Activated CD4-positive, alpha-beta memory T cell treated with anti-CD3 and anti-CD28 coated beads, Interleukin-2, amount 10 ng/mL, durations not matched to agents 7 days and 5 days (primary cell): Measurements from ENCODE around the gene PLXNC1. TPM values are rescaled to one million over a fixed set of nuclear protein-coding genes. Genes with fewer than 3 reads are reported as not detected.

ENCODE experiments used
- CTCF ChIA-PET: fragments of 350-600 bp; sonication (Branson Sonifier 250); formaldehyde crosslinking; loops from one replicate; lab custom pipeline; 2021; ENCODE audit warnings: antibody characterized with exemption, inconsistent platforms; lab: Charles Lee
- POLR2A ChIA-PET: fragments of 350-600 bp; sonication (Branson Sonifier 250); formaldehyde crosslinking; loops from one replicate; lab custom pipeline; 2021; ENCODE audit warnings: antibody characterized with exemption; lab: Charles Lee
- DNase-seq: peaks from one replicate; pipeline ENCODE4 v3.0.0-alpha.2; 2020
- H3K27ac Mint-ChIP-seq: one replicate; pipeline ENCODE4 v1.8.0; 2021; ENCODE audit warnings: mild to moderate bottlenecking, mixed read lengths
- H3K27me3 Mint-ChIP-seq: one replicate; pipeline ENCODE4 v1.8.0; 2021; ENCODE audit warnings: mixed read lengths
- H3K36me3 Mint-ChIP-seq: one replicate; pipeline ENCODE4 v1.8.0; 2021; ENCODE audit warnings: low read depth, mixed read lengths
- H3K4me1 Mint-ChIP-seq: one replicate; pipeline ENCODE4 v1.8.0; 2021; ENCODE audit warnings: mixed read lengths
- H3K4me3 Mint-ChIP-seq: one replicate; pipeline ENCODE4 v1.8.0; 2021; ENCODE audit warnings: mild to moderate bottlenecking, mixed read lengths
- H3K9me3 Mint-ChIP-seq: one replicate; pipeline ENCODE4 v1.8.0; 2021; ENCODE audit warnings: mixed read lengths
- total RNA-seq, 2 experiments: library from RNA; stranded (reverse); gene quantifications; one replicate each; pipeline ENCODE4 v1.2.3, GENCODE V29; 2021

The PLXNC1 gene
- total RNA-seq, 2 experiments from 2014 or later = 27.0 to 27.1 TPM

- Mint-ChIP-seq H3K27ac (no peak overlapping the region), H3K9me3 (no peaks in the 10 kb centered on the region), H3K36me3 (peaks cover 51% of the 10 kb centered on the region), H3K4me3 (peak overlapping the region; percentile 74), H3K4me1 (peaks cover 31% of the 10 kb centered on the region), H3K27me3 (no peaks in the 10 kb centered on the region)
- CTCF ChIA-PET = interaction anchor here (1.0 to 1.9 kb wide), 5 partner anchors 54 to 197 kb away, joined by 3 to 9 read pairs (median 3); no protein-coding TSS in a partner anchor
- no peak for DNase-seq
- POLR2A ChIA-PET = interaction anchor here (1.0 to 2.9 kb wide), 10 partner anchors 8 to 159 kb away, joined by 3 to 22 read pairs (median 4); no protein-coding TSS in a partner anchor
Measured at GRCh38 chr12:94261786-94262185, 113.4 kb downstream of the PLXNC1 start.

GRCh38 chr12:94262228-94263010, 114.0 kb downstream of the PLXNC1 start:
- H3K27me3 Mint-ChIP-seq = no peaks in the 10 kb centered on the region
- POLR2A ChIA-PET = interaction anchor here (0.9 to 2.9 kb wide), 16 partner anchors 8 to 585 kb away, joined by 3 to 22 read pairs (median 4); partner anchors contain the start of genes CEP83 and CRADD

GRCh38 chr12:94263011-94263811, 114.8 kb downstream of the PLXNC1 start:
- Mint-ChIP-seq H3K36me3 (peaks cover 56% of the 10 kb centered on the region), H3K9me3 (no peaks in the 10 kb centered on the region), H3K4me1 (peaks cover 32% of the 10 kb centered on the region), H3K27me3 (no peaks in the 10 kb centered on the region), H3K27ac (peak overlapping the region; percentile 75), H3K4me3 (peak overlapping the region; percentile 74)
- peak; percentile 59 for DNase-seq
- CTCF ChIA-PET = interaction anchor here (0.9 to 1.9 kb wide), 6 partner anchors 17 to 196 kb away, joined by 3 to 9 read pairs (median 3); no protein-coding TSS in a partner anchor
- POLR2A ChIA-PET = interaction anchor here (0.9 to 2.9 kb wide), 13 partner anchors 9 to 586 kb away, joined by 3 to 22 read pairs (median 4); partner anchors contain the start of genes CEP83 and CRADD

More at GRCh38 chr12:94262228-94263010, 114.0 kb downstream of the PLXNC1 start:
- peaks cover 50% of the 10 kb centered on the region for H3K36me3 Mint-ChIP-seq
- CTCF ChIA-PET = interaction anchor here (0.9 to 1.9 kb wide), 8 partner anchors 16 to 197 kb away, joined by 3 to 9 read pairs (median 3); no protein-coding TSS in a partner anchor
- H3K4me1 Mint-ChIP-seq = peaks cover 32% of the 10 kb centered on the region
- peak; percentile 66 for DNase-seq
- H3K27ac Mint-ChIP-seq = peak overlapping the region; percentile 75
- no peaks in the 10 kb centered on the region for H3K9me3 Mint-ChIP-seq
- H3K4me3 Mint-ChIP-seq = peak overlapping the region; percentile 74

- CTCF ChIA-PET = no interaction called here
- POLR2A ChIA-PET = interaction anchor here (2.9 kb wide), 1 partner anchor 56 kb away, joined by 22 read pairs; no protein-coding TSS in a partner anchor
- H3K4me3 Mint-ChIP-seq = no peak overlapping the region
- H3K36me3 Mint-ChIP-seq = peaks cover 58% of the 10 kb centered on the region
- H3K27ac Mint-ChIP-seq = no peak overlapping the region
- no peaks in the 10 kb centered on the region for H3K9me3 Mint-ChIP-seq
- no peak for DNase-seq
- H3K27me3 Mint-ChIP-seq = no peaks in the 10 kb centered on the region
- H3K4me1 Mint-ChIP-seq = peaks cover 34% of the 10 kb centered on the region
Measured at GRCh38 chr12:94263905-94264561, 115.7 kb downstream of the PLXNC1 start.

GRCh38 chr12:94264736-94265485, 116.5 kb downstream of the PLXNC1 start:
- H3K9me3 Mint-ChIP-seq = no peaks in the 10 kb centered on the region
- H3K27me3 Mint-ChIP-seq = no peaks in the 10 kb centered on the region
- ChIA-PET CTCF (no interaction called here), POLR2A (interaction anchor here (0.8 kb wide), 1 partner anchor 16 kb away, joined by 3 read pairs; no protein-coding TSS in a partner anchor)
- no peak overlapping the region for H3K4me3 Mint-ChIP-seq
- no peak for DNase-seq
- peaks cover 40% of the 10 kb centered on the region for H3K4me1 Mint-ChIP-seq
- H3K27ac Mint-ChIP-seq = no peak overlapping the region
- H3K36me3 Mint-ChIP-seq = peaks cover 63% of the 10 kb centered on the region

GRCh38 chr12:94265539-94265938, 117.2 kb downstream of the PLXNC1 start:
- Mint-ChIP-seq H3K4me3 (no peak overlapping the region), H3K27ac (no peak overlapping the region), H3K27me3 (no peaks in the 10 kb centered on the region), H3K9me3 (no peaks in the 10 kb centered on the region), H3K36me3 (peaks cover 59% of the 10 kb centered on the region), H3K4me1 (peaks cover 44% of the 10 kb centered on the region)
- ChIA-PET CTCF (interaction anchor here (0.6 kb wide), 1 partner anchor 142 kb away, joined by 3 read pairs; no protein-coding TSS in a partner anchor), POLR2A (interaction anchor here (0.8 kb wide), 1 partner anchor 15 kb away, joined by 3 read pairs; no protein-coding TSS in a partner anchor)
- DNase-seq = no peak

GRCh38 chr12:94265966-94266745, 117.8 kb downstream of the PLXNC1 start:
- Mint-ChIP-seq H3K36me3 (peaks cover 52% of the 10 kb centered on the region), H3K27ac (no peak overlapping the region), H3K4me3 (no peak overlapping the region), H3K27me3 (no peaks in the 10 kb centered on the region), H3K9me3 (no peaks in the 10 kb centered on the region), H3K4me1 (peaks cover 48% of the 10 kb centered on the region)
- ChIA-PET CTCF (interaction anchor here (0.6 kb wide), 2 partner anchors 60 to 143 kb away, joined by 3 read pairs; no protein-coding TSS in a partner anchor), POLR2A (no interaction called here)
- DNase-seq = no peak

GRCh38 chr12:94266796-94267536, 118.6 kb downstream of the PLXNC1 start:
- Mint-ChIP-seq H3K36me3 (peaks cover 59% of the 10 kb centered on the region), H3K4me1 (peaks cover 49% of the 10 kb centered on the region), H3K4me3 (no peak overlapping the region), H3K27me3 (no peaks in the 10 kb centered on the region), H3K27ac (no peak overlapping the region), H3K9me3 (no peaks in the 10 kb centered on the region)
- DNase-seq = no peak
- ChIA-PET POLR2A (no interaction called here), CTCF (no interaction called here)

- Mint-ChIP-seq H3K4me3 (no peak overlapping the region), H3K9me3 (no peaks in the 10 kb centered on the region), H3K4me1 (peaks cover 48% of the 10 kb centered on the region), H3K27ac (no peak overlapping the region), H3K36me3 (peaks cover 61% of the 10 kb centered on the region), H3K27me3 (no peaks in the 10 kb centered on the region)
- no peak for DNase-seq
- POLR2A ChIA-PET = no interaction called here
- CTCF ChIA-PET = no interaction called here
Measured at GRCh38 chr12:94267537-94267872, 119.1 kb downstream of the PLXNC1 start.

GRCh38 chr12:94267921-94268471, 119.6 kb downstream of the PLXNC1 start:
- no peak overlapping the region for H3K27ac Mint-ChIP-seq
- peaks cover 64% of the 10 kb centered on the region for H3K36me3 Mint-ChIP-seq
- H3K9me3 Mint-ChIP-seq = no peaks in the 10 kb centered on the region
- no peak overlapping the region for H3K4me3 Mint-ChIP-seq
- DNase-seq = no peak
- H3K4me1 Mint-ChIP-seq = peaks cover 43% of the 10 kb centered on the region
- ChIA-PET POLR2A (no interaction called here), CTCF (no interaction called here)
- H3K27me3 Mint-ChIP-seq = no peaks in the 10 kb centered on the region
